Ishikawa (cell line): ENCODE results near the gene AKT1S1.

ENCODE experiments used
- CEBPB ChIP-seq: IDR thresholded peaks from 2 replicates; pipeline ENCODE4 v1.6.1; 2012
- CREB1 ChIP-seq: IDR thresholded peaks from 2 replicates; pipeline ENCODE4 v1.6.1; 2012; ENCODE audit warnings: low read depth
- EGR1 ChIP-seq: IDR thresholded peaks from 2 replicates; pipeline ENCODE4 v1.6.1; 2012
- EP300 ChIP-seq: IDR thresholded peaks from 2 replicates; pipeline ENCODE4 v1.6.1; 2012; ENCODE audit warnings: borderline replicate concordance
- FOXM1 ChIP-seq: IDR thresholded peaks from 2 replicates; pipeline ENCODE4 v1.6.1; 2012; ENCODE audit warnings: low read depth, borderline replicate concordance
- NFIC ChIP-seq: IDR thresholded peaks from 2 replicates; pipeline ENCODE4 v1.6.1; 2012
- RAD21 ChIP-seq: IDR thresholded peaks from 2 replicates; pipeline ENCODE4 v1.6.1; 2012; ENCODE audit warnings: low read depth
- TAF1 ChIP-seq: IDR thresholded peaks from 2 replicates; pipeline ENCODE4 v1.6.1; 2012; ENCODE audit warnings: low read depth, mild to moderate bottlenecking
- TCF12 ChIP-seq: IDR thresholded peaks from 2 replicates; pipeline ENCODE4 v1.6.1; 2012; ENCODE audit warnings: low read depth
- TEAD4 ChIP-seq: IDR thresholded peaks from 2 replicates; pipeline ENCODE4 v1.6.1; 2012
- YY1 ChIP-seq: IDR thresholded peaks from 2 replicates; pipeline ENCODE4 v1.6.1; 2012; ENCODE audit warnings: low read depth
- ZBTB7A ChIP-seq: IDR thresholded peaks from 2 replicates; pipeline ENCODE4 v1.6.1; 2012; ENCODE audit warnings: low read depth
- TF ChIP-seq, protein P1 (sequence below): IDR thresholded peaks from 2 replicates; pipeline ENCODE4 v1.6.1; 2012; ENCODE audit warnings: low read depth, mild to moderate bottlenecking
- TF ChIP-seq, protein P2 (sequence below): IDR thresholded peaks from 2 replicates; pipeline ENCODE4 v1.6.1; 2012
- TF ChIP-seq, protein P3 (sequence below): IDR thresholded peaks from 2 replicates; pipeline ENCODE4 v1.6.1; 2012

AKT1S1 gene

DNA sequence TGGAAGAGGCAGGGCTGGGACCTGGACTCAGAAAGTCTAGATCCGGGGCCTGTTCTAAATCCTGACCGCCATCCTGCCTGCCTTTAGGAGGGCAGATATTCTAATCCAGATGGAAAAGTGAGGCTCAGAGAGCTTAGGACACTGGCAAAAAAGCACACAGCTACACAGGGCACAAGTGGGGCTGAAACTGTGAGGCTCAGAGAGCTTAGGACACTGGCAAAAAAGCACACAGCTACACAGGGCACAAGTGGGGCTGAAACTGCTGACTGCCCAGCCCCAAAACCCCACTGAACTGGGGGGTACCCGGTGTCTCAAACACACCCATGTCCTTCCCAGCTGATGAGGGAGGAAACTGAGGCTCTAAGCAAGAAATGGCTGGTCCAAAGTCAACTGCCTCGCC is 2.0 kb downstream of the AKT1S1 start:
- TF ChIP-seq TAF1 (no peak), NFIC (no peak), FOXM1 (no peak), TEAD4 (no peak), CREB1 (no peak), CEBPB (no peak), TCF12 (no peak), YY1 (no peak), ZBTB7A (no peak), RAD21 (no peak), EGR1 (no peak)
- TF ChIP-seq, protein P1, sequence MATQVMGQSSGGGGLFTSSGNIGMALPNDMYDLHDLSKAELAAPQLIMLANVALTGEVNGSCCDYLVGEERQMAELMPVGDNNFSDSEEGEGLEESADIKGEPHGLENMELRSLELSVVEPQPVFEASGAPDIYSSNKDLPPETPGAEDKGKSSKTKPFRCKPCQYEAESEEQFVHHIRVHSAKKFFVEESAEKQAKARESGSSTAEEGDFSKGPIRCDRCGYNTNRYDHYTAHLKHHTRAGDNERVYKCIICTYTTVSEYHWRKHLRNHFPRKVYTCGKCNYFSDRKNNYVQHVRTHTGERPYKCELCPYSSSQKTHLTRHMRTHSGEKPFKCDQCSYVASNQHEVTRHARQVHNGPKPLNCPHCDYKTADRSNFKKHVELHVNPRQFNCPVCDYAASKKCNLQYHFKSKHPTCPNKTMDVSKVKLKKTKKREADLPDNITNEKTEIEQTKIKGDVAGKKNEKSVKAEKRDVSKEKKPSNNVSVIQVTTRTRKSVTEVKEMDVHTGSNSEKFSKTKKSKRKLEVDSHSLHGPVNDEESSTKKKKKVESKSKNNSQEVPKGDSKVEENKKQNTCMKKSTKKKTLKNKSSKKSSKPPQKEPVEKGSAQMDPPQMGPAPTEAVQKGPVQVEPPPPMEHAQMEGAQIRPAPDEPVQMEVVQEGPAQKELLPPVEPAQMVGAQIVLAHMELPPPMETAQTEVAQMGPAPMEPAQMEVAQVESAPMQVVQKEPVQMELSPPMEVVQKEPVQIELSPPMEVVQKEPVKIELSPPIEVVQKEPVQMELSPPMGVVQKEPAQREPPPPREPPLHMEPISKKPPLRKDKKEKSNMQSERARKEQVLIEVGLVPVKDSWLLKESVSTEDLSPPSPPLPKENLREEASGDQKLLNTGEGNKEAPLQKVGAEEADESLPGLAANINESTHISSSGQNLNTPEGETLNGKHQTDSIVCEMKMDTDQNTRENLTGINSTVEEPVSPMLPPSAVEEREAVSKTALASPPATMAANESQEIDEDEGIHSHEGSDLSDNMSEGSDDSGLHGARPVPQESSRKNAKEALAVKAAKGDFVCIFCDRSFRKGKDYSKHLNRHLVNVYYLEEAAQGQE = no peak
- TF ChIP-seq, protein P2, sequence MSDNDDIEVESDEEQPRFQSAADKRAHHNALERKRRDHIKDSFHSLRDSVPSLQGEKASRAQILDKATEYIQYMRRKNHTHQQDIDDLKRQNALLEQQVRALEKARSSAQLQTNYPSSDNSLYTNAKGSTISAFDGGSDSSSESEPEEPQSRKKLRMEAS = no peak
- TF ChIP-seq, protein P3, sequence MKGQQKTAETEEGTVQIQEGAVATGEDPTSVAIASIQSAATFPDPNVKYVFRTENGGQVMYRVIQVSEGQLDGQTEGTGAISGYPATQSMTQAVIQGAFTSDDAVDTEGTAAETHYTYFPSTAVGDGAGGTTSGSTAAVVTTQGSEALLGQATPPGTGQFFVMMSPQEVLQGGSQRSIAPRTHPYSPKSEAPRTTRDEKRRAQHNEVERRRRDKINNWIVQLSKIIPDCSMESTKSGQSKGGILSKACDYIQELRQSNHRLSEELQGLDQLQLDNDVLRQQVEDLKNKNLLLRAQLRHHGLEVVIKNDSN = no peak

DNA sequence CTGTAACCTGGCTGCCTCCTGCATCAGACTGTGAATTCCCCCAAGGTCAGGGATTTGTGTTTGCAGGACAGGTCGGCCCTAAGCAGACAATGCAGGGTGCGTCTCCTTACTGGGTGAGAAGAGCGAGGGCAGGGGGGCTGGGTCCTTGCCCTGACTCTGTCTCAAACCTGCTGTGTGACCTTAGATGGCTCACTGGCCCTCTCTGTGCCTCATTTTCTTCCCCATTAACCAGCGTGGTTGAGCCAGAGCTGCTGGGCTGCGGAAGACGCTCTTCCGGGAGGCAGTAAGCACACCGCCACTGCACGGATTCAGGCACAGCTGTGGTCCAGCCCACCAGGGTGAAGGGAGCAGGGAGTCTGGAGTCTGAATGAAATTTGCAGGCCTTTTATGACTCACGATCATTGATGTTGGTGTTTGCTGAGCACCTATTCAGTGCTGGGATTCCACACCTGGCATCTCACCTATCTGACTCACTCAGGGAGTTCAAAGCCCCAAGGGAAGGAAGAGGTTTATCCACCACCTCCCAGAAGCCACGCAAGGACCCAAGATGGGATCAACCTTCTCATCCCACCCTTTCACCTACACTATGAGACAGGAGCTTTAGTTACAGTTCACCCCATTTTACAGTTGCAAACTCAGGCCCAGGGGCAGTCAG is 2.5 kb downstream of the AKT1S1 start:
- TF ChIP-seq, protein P2 = no peak
- TF ChIP-seq EP300 (no peak), EGR1 (no peak), YY1 (no peak)
- TF ChIP-seq, protein P1 = no peak

GRCh38 chr19:49873834-49874233 is 3.3 kb downstream of the AKT1S1 start:
- TF ChIP-seq CEBPB (no peak), YY1 (no peak), RAD21 (no peak), FOXM1 (no peak), EP300 (no peak), CREB1 (no peak)
- TF ChIP-seq, protein P2 = no peak
- TF ChIP-seq, protein P1 = no peak

- TF ChIP-seq EGR1 (no peak), YY1 (no peak), NFIC (no peak), TAF1 (no peak), ZBTB7A (no peak), RAD21 (no peak), EP300 (no peak), TEAD4 (no peak), TCF12 (no peak), CREB1 (no peak), CEBPB (no peak), FOXM1 (no peak)
- TF ChIP-seq, protein P1 = no peak
- TF ChIP-seq, protein P3 = no peak
- TF ChIP-seq, protein P2 = no peak
Observed at GRCh38 chr19:49873129-49873521, 4.0 kb downstream of the AKT1S1 start.
